ENCODE data around the gene PRDM11.

The PRDM11 gene

DNA sequence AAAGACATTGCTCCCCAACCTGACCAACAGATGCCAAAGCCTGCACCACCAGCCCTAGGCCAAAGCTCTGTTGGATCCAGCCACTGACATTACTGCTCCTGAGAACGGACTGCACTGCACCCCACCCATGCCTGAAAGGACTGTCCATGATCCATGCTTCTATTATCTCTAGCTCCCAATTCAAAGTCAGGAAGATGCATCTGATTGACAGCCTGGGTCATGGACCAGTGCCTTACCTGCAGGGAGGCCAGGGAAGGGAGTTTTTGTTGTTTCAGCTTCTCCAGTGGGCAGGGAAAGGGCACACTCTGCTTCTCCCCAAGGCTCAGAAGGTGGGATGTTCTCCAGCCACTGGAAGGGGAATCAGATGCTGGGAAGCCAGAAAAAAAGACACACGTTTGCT is 4.8 kb upstream of the PRDM11 start:
- DNase-seq (ENCODE audit: low read depth in 2 of 2) = no peak

- no peak for DNase-seq (ENCODE audit: low read depth in 2 of 2)
Measured at GRCh38 chr11:45142241-45143055, 4.0 kb upstream of the PRDM11 start.

GRCh38 chr11:45143494-45143893 is 2.9 kb upstream of the PRDM11 start:
- no peak for DNase-seq (ENCODE audit: low read depth in 2 of 2)

- no peak for DNase-seq (ENCODE audit: low read depth in 2 of 2)
Measured at GRCh38 chr11:45144126-45145082, 2.0 kb upstream of the PRDM11 start.

GRCh38 chr11:45145083-45145378 is 1.4 kb upstream of the PRDM11 start:
- no peak for DNase-seq (ENCODE audit: low read depth in 2 of 2)

DNA sequence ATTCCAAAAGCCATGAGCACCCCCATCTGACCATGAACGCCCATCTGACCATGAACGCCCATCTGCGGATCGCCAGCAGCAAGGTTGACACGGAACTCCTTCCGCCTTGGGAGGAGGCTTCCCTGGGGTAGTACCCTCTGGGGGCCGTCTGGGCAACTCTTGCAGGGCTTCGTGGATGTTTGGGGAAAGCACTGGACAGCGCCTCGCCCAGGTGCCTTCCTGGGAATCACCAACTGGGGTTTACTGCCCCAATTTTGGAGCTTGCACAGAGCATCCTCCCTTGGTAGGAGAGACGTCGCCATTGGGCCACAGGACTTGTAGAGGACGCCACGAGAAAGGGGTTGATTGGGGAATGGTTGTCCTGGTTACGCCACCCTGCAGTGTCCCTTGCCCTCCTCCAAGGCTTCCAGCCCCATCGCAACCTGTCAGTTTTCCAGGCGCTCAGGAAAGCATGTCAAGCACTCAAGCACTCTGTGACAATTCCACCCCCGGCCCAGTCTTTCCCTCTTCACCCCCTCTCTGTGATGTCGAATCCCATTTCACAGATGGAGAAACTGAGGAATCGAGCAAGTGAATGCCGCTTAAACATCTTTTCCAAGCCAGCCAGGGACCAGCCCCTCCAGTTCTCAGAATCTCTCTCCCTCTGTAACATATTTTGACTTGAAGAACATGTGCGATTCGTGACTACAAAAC is 914 bp upstream of the PRDM11 start:
- no peak for DNase-seq (ENCODE audit: low read depth in 2 of 2)

DNA sequence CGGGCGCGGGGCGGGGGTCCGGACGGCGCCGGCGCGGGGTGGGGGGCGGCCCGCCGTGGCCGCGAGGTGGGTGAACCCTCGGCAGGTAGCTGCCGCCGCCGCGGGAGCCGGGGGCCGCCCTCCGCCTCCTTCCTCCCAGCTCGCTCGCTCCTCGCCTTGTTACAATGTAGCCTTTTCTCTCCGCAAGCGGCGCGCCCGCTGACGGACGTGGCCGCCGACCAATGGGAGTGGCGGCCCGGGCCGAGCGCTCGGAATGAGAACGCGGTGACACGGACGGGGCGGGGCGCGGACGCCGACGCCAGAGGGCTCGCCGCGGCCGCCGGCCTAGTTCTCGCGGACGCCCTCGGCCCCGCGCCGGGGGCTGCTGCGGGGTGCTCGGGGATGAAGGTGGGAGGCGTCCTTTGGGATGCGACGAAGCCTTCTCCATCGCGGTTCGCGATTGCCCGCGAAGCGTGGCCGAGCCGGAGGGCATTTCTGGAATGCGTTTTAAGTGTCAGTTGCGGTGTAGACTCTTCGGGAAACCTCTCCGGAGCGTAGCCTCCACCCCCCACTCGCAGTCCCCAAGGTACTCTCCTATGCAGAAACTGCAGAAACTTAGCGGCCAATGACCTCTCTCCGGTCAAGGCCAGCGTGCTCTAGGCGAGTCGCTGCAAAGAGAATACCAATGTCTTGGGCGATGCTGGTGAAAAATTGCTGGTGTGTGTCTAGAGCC is 734 bp downstream of the PRDM11 start:
- DNase-seq (ENCODE audit: low read depth in 2 of 2) = peak; percentile 80 to 82

DNA sequence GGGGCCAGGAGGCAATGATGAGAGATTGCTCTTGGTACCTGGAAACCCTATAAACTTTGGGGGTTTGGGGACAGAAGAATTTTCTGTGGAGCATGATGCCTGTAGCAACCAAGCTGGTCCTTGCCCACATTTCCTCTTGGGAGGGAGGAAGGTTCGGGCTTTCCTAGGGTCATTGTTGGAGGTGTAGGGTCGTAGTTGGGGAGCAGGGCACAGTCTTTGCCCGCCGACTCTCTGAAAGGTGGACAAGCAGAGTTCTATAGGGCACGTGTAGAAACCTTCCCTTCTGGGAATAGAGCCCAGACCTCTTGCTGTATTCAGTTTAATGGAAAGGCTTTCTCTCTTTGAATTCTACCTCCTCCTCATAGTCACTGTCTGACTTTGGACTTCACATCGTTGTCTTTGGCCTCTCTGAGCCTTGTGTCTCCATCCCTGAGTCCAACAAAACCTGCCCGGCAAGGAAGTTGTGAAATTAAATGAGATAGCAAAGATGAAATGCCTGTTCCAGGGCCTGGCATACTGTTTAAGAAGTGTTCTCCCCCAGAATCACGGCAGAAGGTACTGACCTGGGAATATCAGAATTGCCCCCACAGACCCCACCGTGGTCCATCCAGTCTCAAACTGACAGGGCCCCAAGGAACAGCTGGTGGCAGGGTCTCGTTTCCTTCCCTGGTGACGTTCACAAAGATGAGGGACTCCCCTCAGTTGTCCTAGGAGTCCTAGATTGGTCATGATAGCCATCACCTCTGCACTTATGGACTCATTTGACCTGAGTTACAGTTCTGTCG is 1.6 kb downstream of the PRDM11 start:
- no peak for DNase-seq (ENCODE audit: low read depth in 2 of 2)

- no peak for DNase-seq (ENCODE audit: low read depth in 2 of 2)
Measured at GRCh38 chr11:45149483-45150056, 3.1 kb downstream of the PRDM11 start.

DNA sequence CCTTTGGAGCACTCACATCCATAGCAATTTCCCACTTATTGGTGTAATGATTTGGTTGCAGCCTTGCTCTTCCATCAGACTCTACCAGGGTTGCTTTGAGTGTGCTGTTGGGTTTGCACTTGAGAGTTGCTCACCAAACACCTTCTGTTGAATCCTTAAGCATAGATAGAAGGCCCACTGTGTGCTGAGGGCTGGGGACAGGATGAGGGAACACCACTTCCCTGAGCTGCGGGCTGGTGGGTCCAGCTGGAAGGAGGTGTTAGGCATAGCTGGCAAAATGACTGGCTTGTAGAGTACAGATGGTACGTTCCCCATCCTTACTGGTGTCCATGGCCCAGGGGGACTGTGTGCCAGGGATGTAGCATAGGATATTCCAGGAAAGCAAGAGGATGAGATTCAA is 3.9 kb downstream of the PRDM11 start:
- no peak for DNase-seq (ENCODE audit: low read depth in 2 of 2)

- DNase-seq (ENCODE audit: low read depth in 2 of 2) = no peak
Measured at GRCh38 chr11:45150943-45151342, 4.5 kb downstream of the PRDM11 start.

DNA sequence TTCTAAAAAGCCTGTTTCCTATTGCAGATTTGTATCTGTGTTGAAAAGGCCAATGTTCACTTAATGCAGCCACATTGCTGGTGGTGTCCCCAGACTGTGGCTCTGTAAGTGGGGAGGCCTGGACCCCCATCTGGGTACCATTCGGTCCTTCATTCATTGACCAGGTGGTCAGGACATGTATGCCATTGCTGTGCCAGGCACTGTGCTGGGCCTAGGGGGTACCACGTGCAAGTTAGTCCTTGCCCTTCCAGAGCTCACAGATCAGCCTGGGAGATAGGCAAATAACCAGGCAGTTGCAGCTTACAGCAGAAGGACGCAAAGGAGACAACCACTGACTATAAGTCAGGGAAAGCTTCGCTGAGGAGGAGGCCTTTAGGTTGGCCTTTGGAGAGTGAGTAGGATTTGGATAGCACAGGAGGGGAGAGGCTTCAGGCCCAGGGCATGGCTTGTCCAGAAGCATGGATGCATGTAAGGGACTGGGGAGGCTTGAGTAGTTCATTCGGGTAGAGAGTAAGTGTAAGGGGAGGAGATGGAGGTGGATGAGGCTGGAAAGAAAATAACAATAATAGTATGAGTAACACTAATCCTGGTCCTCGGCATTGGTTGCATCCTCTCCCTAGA is 5.0 kb downstream of the PRDM11 start:
- no peak for DNase-seq (ENCODE audit: low read depth in 2 of 2)

DNA sequence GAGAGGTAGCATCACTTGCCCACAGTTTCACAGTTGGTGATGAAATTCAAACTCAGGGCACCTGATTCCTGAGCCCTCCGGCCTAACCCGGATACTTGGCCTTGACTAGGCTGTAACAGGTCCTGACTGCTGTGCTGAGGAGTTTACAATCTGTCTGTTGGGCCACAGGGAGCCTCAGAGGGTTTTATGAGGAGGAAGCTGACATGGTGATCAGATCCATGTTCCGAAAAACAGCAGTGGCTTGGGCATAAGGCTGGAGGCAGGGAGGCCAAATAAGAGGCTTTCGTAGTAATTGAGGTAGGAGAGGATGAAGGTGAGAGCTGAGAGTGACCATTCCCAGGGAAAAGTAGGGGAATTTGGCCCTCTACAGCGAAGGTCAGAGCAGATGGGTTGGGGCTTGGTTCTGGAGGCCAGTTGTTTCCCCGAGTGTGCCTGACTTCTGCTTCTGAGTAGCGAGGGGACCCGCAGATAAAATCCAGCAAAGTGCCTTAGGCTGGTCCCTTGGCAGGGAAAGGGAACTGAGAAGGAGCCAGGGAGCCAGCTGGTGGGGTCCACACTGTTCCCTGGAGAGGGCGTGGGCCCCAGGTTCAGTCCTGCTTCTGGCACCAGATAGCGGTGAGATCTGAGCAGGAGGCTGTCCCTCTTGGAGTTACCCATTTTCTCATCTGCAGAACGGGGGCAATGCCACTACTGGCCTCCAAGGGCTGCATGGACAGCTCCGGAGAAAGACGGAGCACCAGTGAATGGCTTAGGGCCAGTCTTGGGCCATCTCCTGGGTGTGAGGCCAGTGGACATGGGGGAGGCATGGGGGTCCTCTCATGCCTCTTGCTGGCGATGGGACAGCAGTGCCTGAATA is 6.5 kb downstream of the PRDM11 start:
- no peak for DNase-seq (ENCODE audit: low read depth in 2 of 2)

DNA sequence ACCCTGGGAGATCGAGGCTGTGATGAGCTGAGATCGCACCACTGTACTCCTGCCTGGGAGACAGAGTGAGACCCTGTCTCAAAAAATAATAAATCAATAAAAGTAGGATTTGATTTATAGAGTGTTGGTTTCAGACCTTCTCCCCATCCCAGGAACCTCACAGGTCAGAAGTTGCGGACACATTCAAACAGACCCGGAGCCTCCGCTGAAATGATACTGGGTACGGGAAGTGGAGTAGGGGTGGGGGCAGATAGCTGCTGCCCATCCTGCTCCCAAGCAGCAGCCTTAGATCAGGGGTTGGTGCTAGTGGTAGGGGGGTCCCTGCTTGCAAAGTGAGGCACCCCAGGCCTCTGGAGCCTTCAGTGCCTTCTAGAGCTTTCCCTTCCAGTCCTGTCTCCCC is 7.8 kb downstream of the PRDM11 start:
- no peak for DNase-seq (ENCODE audit: low read depth in 2 of 2)

GRCh38 chr11:45155058-45155551 is 8.7 kb downstream of the PRDM11 start:
- DNase-seq (ENCODE audit: low read depth in 2 of 2) = no peak

DNA sequence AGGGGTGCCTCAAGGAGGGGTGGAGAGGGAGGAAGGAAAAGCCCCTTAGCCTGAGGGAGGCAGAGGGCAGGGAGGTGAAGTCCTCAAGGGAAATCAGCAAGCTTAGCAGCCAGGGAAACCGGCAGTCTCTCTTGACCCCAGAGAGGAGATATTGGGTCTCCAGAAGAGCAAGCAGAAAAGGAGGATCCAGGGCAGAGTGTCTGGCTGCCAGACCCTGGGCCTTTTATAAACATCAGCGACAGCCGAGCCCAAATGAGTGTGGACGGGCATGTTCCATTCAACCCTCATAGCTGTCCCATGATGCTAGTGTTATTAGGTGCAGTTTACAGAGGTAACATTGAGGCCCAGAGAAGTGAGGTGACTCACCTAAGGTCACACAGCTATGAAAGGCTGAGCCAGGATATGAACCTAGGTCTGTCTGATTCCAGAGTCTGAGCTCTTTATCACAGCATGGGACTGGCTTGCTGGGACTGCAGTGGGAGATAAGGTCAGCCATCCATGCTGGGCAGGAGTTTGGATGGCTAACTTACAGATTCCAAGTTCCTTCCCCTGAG is 9.3 kb downstream of the PRDM11 start:
- no peak for DNase-seq (ENCODE audit: low read depth in 2 of 2)

DNA sequence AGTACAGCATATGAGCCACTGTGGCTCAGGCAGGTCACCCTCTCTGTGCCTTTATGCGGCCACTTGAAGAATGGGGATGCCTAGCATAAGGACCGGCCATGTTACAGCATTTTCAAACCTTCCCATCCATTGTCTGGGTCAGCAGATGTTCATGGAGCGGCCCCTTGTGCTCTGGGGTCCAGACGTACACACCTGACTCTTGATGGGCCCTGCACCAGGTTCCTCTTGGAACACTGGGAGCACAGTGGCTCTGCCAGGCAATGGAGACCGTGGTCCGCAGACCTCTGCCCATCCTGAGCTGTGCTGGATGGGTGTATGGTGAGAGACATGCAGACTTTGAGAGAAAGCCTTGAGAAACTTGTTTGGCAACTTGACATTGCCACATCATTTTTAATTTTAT is 9.8 kb downstream of the PRDM11 start:
- DNase-seq (ENCODE audit: low read depth in 2 of 2) = no peak

GRCh38 chr11:45156741-45157140 is 10.3 kb downstream of the PRDM11 start:
- no peak for DNase-seq (ENCODE audit: low read depth in 2 of 2)

Measured in stimulated activated CD8-positive, alpha-beta memory T cell treated with anti-CD3 and anti-CD28 coated beads, Interleukin-7, amount 100 ng/mL, for 1 hour (primary cell).